ENCODE results near the gene IL18RAP.

IL18RAP gene

GRCh38 chr2:102463160-102463559 is 40.2 kb downstream of the IL18RAP start:
- no peak for TF ChIP-seq HDGF (IDR thresholded peaks at IDR 0.05; ENCODE audit: borderline replicate concordance)
- CTCF ChIA-PET = no interaction called here
- POLR2A ChIA-PET = no interaction called here
- DNase-seq (ENCODE audit: extremely low spot score) = no peak

DNA sequence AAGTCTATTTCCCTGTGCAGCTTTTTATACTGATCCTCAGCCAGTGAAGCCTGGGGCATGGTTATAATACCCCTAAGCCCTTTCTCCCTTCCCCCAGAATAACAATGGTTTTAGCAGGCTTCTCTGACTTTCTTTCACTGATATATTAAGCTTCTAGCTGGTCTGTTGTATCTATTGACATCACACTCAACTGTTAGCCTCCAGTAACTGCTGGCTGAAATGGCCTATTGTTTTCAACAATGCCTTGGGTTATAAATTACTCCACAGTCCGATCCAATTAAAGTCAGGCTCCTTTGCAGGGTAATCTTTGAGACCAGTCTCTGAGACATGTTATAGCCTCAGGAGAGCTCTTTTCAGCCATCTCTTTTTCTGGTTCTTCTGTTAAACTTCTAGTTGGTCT is 47.2 kb downstream of the IL18RAP start:
- CTCF ChIA-PET = no interaction called here
- POLR2A ChIA-PET = no interaction called here
- TF ChIP-seq L3MBTL2 (conservative IDR thresholded peaks at IDR 0.05) = no peak
- no peak for TF ChIP-seq FOXA1 (IDR thresholded peaks at IDR 0.05)
- no peak for TF ChIP-seq FOXM1 (IDR thresholded peaks at IDR 0.05; ENCODE audit: borderline replicate concordance)
- TF ChIP-seq CTBP1 (IDR thresholded peaks at IDR 0.05; ENCODE audit: borderline replicate concordance) = no peak
- no peak for TF ChIP-seq TARDBP (IDR thresholded peaks at IDR 0.05)
- no peak for DNase-seq (ENCODE audit: extremely low spot score)

DNA sequence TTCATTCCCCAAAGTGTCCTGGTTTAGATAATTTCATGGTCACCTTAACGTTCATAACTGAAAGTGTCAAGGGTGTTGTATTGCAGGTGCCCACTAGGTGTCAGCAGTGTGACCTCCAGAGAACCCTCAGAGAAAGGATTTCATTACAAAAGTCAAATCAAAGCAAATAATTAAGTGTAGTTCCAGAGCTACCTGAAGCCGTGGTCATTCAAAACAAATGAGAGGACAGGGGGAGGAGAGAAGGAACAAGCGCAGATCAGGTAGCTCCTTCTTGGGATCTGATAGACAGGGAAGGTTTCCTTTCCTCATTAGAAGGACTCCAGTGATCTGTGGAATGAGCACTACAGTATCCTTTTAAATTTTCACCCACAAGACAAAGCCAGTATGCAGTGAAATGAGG is 50.1 kb downstream of the IL18RAP start, which contains the start of gene SLC9A4:
TSS of gene SLC9A4 (plus strand) at position 207 of the 400 bp plus-strand sequence. CDS start 534 bp downstream, outside the sequence.
- CTCF ChIA-PET = interaction anchor here (0.7 to 2.6 kb wide), 11 partner anchors 10 to 1471 kb away, joined by 3 to 15 read pairs (median 4); partner anchors contain the start of gene RPL31

GRCh38 chr2:102473631-102474030 is 50.7 kb downstream of the IL18RAP start:
- DNase-seq (ENCODE audit: extremely low spot score) = no peak
- ChIA-PET POLR2A (no interaction called here), CTCF (interaction anchor here (0.9 to 2.6 kb wide), 8 partner anchors 9 to 233 kb away, joined by 3 to 15 read pairs (median 4); no protein-coding TSS in a partner anchor)
- TF ChIP-seq SP1 (IDR thresholded peaks at IDR 0.05) (no peak), TARDBP (IDR thresholded peaks at IDR 0.05) (no peak), NFRKB (IDR thresholded peaks at IDR 0.05) (no peak), FOXK2 (IDR thresholded peaks at IDR 0.05) (no peak), HDGF (IDR thresholded peaks at IDR 0.05; ENCODE audit: borderline replicate concordance) (no peak), BHLHE40 (IDR thresholded peaks at IDR 0.05; ENCODE audit: borderline replicate concordance) (no peak), L3MBTL2 (conservative IDR thresholded peaks at IDR 0.05) (no peak), FOXA1 (IDR thresholded peaks at IDR 0.05) (no peak), LEF1 (IDR thresholded peaks at IDR 0.05; ENCODE audit: borderline replicate concordance) (no peak), PKNOX1 (IDR thresholded peaks at IDR 0.05) (no peak), FOXM1 (IDR thresholded peaks at IDR 0.05; ENCODE audit: borderline replicate concordance) (no peak), ZNF384 (IDR thresholded peaks at IDR 0.05) (no peak)

More for the DNA sequence above, 50.1 kb downstream of the IL18RAP start, which contains the start of gene SLC9A4:
- TF ChIP-seq L3MBTL2 (conservative IDR thresholded peaks at IDR 0.05) = no peak
- no peak for TF ChIP-seq HDGF (IDR thresholded peaks at IDR 0.05; ENCODE audit: borderline replicate concordance)
- no peak for TF ChIP-seq BHLHE40 (IDR thresholded peaks at IDR 0.05; ENCODE audit: borderline replicate concordance)
- TF ChIP-seq ELF4 (IDR thresholded peaks at IDR 0.05) = no peak
- TF ChIP-seq TARDBP (IDR thresholded peaks at IDR 0.05) = no peak
- no peak for TF ChIP-seq CTBP1 (IDR thresholded peaks at IDR 0.05; ENCODE audit: borderline replicate concordance)
- no peak for TF ChIP-seq ZNF384 (IDR thresholded peaks at IDR 0.05)
- TF ChIP-seq FOXA1 (IDR thresholded peaks at IDR 0.05) = no peak
- no peak for TF ChIP-seq PKNOX1 (IDR thresholded peaks at IDR 0.05)
- TF ChIP-seq FOXM1 (IDR thresholded peaks at IDR 0.05; ENCODE audit: borderline replicate concordance) = no peak
- no peak for TF ChIP-seq LEF1 (IDR thresholded peaks at IDR 0.05; ENCODE audit: borderline replicate concordance)
- no peak for TF ChIP-seq SP1 (IDR thresholded peaks at IDR 0.05)
- no peak for TF ChIP-seq FOXK2 (IDR thresholded peaks at IDR 0.05)
- no peak for TF ChIP-seq ARNT (IDR thresholded peaks at IDR 0.05)
- POLR2A ChIA-PET = no interaction called here
- DNase-seq (ENCODE audit: extremely low spot score) = peak; percentile 44

DNA sequence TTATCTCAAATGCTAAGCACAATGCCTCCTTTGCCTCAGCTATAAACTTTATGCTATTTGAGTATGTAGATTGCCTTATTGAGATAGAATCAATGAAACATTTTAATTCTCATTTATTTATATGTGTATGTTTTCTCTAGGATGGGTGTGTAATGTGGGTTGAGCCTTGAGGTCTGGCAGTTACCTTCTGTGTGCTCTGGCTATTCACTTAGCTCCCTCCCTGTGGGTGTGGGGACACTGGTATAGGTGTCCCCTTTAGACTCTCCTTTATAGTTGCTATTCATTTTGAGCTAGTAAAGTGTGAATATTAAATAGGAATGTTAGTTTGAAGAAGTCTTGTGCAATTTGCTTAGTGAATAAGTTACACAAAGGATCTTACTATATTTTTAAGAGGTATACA is 51.8 kb downstream of the IL18RAP start:
- TF ChIP-seq ARNT (IDR thresholded peaks at IDR 0.05) (no peak), FOXK2 (IDR thresholded peaks at IDR 0.05) (no peak), HDGF (IDR thresholded peaks at IDR 0.05; ENCODE audit: borderline replicate concordance) (no peak), NFRKB (IDR thresholded peaks at IDR 0.05) (no peak), ELF4 (IDR thresholded peaks at IDR 0.05) (no peak), FOXA1 (IDR thresholded peaks at IDR 0.05) (no peak), FOXM1 (IDR thresholded peaks at IDR 0.05; ENCODE audit: borderline replicate concordance) (no peak), ZNF384 (IDR thresholded peaks at IDR 0.05) (no peak), CTBP1 (IDR thresholded peaks at IDR 0.05; ENCODE audit: borderline replicate concordance) (no peak), TARDBP (IDR thresholded peaks at IDR 0.05) (no peak), SP1 (IDR thresholded peaks at IDR 0.05) (no peak), LEF1 (IDR thresholded peaks at IDR 0.05; ENCODE audit: borderline replicate concordance) (no peak), L3MBTL2 (conservative IDR thresholded peaks at IDR 0.05) (no peak)
- POLR2A ChIA-PET = no interaction called here
- no peak for DNase-seq (ENCODE audit: extremely low spot score)
- CTCF ChIA-PET = no interaction called here

GRCh38 chr2:102478686-102479470 is 55.9 kb downstream of the IL18RAP start:
- POLR2A ChIA-PET = no interaction called here
- CTCF ChIA-PET = interaction anchor here (1.3 kb wide), 1 partner anchor 225 kb away, joined by 4 read pairs; no protein-coding TSS in a partner anchor
- DNase-seq (ENCODE audit: extremely low spot score) = no peak
- TF ChIP-seq FOXA1 (IDR thresholded peaks at IDR 0.05) (no peak), FOXK2 (IDR thresholded peaks at IDR 0.05) (no peak), CTBP1 (IDR thresholded peaks at IDR 0.05; ENCODE audit: borderline replicate concordance) (no peak)

All from HEK293T (cell line).